ENCODE measurements around the gene LRRC8D. TPM values are rescaled to one million over a fixed set of nuclear protein-coding genes. Genes with fewer than 3 reads are reported as not detected.

The LRRC8D gene
- total RNA-seq, 1 donor from 2014 or later = 17.0 TPM

DNA sequence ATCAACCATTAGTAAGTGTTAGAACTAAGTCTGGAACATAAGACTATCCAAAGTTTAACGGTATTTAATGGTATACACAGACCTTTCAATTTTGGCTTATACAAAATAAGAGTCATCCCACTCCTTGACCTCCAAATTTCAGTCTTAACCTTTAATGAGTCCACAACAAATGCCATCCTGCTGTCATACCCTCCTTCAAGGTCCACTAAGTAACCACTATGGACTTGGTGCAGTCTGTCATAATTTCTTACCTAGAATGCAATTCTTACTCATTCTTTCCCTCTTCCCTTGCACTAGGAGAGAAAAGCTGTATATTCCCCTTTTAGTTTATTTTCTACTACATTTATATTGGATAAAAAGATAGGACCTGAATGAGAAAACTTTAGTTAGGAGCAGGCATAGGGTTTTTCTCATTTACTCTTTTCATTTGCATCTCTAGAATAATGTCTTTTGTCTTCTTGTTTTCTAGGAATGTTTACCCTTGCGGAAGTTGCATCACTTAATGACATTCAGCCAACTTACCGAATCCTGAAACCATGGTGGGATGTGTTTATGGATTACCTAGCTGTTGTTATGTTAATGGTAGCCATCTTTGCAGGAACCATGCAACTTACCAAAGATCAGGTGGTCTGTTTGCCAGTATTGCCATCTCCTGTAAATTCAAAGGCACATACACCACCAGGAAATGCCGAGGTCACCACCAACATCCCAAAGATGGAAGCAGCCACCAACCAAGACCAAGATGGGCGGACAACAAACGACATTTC is 111.9 kb downstream of the LRRC8D start:
- TF ChIP-seq, protein P1, sequence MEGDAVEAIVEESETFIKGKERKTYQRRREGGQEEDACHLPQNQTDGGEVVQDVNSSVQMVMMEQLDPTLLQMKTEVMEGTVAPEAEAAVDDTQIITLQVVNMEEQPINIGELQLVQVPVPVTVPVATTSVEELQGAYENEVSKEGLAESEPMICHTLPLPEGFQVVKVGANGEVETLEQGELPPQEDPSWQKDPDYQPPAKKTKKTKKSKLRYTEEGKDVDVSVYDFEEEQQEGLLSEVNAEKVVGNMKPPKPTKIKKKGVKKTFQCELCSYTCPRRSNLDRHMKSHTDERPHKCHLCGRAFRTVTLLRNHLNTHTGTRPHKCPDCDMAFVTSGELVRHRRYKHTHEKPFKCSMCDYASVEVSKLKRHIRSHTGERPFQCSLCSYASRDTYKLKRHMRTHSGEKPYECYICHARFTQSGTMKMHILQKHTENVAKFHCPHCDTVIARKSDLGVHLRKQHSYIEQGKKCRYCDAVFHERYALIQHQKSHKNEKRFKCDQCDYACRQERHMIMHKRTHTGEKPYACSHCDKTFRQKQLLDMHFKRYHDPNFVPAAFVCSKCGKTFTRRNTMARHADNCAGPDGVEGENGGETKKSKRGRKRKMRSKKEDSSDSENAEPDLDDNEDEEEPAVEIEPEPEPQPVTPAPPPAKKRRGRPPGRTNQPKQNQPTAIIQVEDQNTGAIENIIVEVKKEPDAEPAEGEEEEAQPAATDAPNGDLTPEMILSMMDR (IDR thresholded peaks at IDR 0.05) = no peak
- intact Hi-C loops (cut with DNase I) = no loop called here
- Histone ChIP-seq H3K36me3 (peaks cover 22% of the 10 kb centered on the region), H3K4me3 (no peak overlapping the region), H3K9me3 (no peaks in the 10 kb centered on the region), H3K27ac (no peak overlapping the region), H3K4me1 (no peaks in the 10 kb centered on the region), H3K27me3 (no peaks in the 10 kb centered on the region)
- DNase-seq (no peak), ATAC-seq (no peak)

DNA sequence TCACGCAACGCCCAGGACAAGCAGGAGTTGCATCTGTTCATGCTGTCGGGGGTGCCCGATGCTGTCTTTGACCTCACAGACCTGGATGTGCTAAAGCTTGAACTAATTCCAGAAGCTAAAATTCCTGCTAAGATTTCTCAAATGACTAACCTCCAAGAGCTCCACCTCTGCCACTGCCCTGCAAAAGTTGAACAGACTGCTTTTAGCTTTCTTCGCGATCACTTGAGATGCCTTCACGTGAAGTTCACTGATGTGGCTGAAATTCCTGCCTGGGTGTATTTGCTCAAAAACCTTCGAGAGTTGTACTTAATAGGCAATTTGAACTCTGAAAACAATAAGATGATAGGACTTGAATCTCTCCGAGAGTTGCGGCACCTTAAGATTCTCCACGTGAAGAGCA is 113.6 kb downstream of the LRRC8D start:
- H3K9me3 ChIP-seq = no peaks in the 10 kb centered on the region
- H3K27ac ChIP-seq = no peak overlapping the region
- ATAC-seq (no peak), DNase-seq (no peak)
- H3K27me3 ChIP-seq = no peaks in the 10 kb centered on the region
- intact Hi-C loops (cut with DNase I) = no loop called here
- H3K4me3 ChIP-seq = no peak overlapping the region
- H3K36me3 ChIP-seq = peaks cover 22% of the 10 kb centered on the region
- TF ChIP-seq, protein P1 (IDR thresholded peaks at IDR 0.05) = no peak
- no peaks in the 10 kb centered on the region for H3K4me1 ChIP-seq

DNA sequence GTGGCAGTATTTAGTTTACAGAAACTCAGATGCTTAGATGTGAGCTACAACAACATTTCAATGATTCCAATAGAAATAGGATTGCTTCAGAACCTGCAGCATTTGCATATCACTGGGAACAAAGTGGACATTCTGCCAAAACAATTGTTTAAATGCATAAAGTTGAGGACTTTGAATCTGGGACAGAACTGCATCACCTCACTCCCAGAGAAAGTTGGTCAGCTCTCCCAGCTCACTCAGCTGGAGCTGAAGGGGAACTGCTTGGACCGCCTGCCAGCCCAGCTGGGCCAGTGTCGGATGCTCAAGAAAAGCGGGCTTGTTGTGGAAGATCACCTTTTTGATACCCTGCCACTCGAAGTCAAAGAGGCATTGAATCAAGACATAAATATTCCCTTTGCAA is 114.4 kb downstream of the LRRC8D start:
- H3K4me3 ChIP-seq = no peak overlapping the region
- DNase-seq (no peak), ATAC-seq (no peak)
- no peak overlapping the region for H3K27ac ChIP-seq
- H3K4me1 ChIP-seq = no peaks in the 10 kb centered on the region
- H3K36me3 ChIP-seq = peaks cover 22% of the 10 kb centered on the region
- H3K27me3 ChIP-seq = no peaks in the 10 kb centered on the region
- TF ChIP-seq, protein P1 (IDR thresholded peaks at IDR 0.05) = no peak
- no peaks in the 10 kb centered on the region for H3K9me3 ChIP-seq
- intact Hi-C loops (cut with DNase I) = no loop called here

DNA sequence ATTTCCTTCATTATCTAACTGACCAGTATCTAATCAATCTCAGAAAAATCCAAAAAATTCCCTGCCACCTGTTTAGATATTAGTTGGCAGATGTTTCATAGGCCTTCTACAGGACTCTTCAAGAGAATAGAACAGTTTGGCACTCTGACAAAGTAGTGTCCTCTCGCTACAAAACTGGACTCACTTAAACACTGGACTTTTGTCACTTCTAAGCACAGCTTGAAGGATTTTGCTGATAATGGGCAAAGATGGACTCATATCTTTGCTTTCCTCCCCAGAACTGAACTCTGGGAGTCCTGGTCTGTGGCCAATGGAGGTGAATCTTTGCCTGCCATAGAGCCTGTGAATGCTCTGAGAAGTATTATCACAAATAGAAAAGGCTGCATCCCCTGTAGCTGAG is 115.9 kb downstream of the LRRC8D start:
- ATAC-seq (no peak), DNase-seq (no peak)
- TF ChIP-seq, protein P1 (IDR thresholded peaks at IDR 0.05) = no peak
- Histone ChIP-seq H3K9me3 (no peaks in the 10 kb centered on the region), H3K4me3 (no peak overlapping the region), H3K27me3 (no peaks in the 10 kb centered on the region), H3K4me1 (no peaks in the 10 kb centered on the region), H3K36me3 (peaks cover 22% of the 10 kb centered on the region), H3K27ac (no peak overlapping the region)
- intact Hi-C loops (cut with DNase I) = no loop called here

DNA sequence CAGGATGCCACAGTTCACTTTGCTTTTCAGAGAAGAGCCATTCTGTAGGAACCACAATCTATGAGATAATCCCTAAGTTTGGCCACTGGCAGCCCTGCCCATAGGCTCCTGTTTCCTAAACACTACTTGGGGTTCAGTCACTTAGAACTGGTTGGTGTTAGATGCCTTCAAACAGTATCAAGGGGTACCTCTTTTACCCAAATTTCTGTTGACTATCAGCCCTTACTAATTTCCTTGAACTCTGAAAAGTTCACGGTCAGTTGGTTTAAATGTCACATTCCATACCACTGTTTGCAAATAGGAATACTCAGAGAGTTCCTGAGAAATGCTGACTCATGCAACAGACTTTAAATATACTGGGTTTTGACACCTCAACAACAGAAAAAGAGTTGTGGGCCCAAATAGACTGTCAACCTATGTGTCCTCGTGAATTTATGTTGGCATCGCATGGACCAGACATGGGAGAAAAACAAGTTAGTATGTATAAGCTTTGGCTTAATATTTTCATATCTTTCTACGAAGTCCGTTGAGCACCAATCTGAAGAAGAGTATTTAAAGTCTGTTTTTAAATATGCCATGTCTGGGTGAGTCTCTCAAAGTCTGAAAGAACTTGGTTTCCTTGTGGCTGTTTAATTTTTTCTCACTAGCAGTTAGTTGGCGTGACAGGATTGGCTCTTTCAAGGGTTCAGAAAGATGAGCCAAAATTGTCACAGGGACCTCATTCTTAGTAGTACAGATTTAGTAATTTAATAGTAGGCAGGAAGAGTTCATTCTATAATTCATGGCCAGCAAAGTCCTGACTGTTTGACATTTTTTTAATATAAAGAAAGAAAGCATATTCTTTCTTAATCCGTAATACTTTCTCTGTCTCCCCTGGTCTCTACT is 117.6 kb downstream of the LRRC8D start:
- no peak overlapping the region for H3K27ac ChIP-seq
- no peaks in the 10 kb centered on the region for H3K9me3 ChIP-seq
- H3K27me3 ChIP-seq = no peaks in the 10 kb centered on the region
- H3K4me1 ChIP-seq = no peaks in the 10 kb centered on the region
- intact Hi-C loops (cut with DNase I) = no loop called here
- ATAC-seq = no peak
- no peak for DNase-seq
- H3K36me3 ChIP-seq = peaks cover 18% of the 10 kb centered on the region
- no peak overlapping the region for H3K4me3 ChIP-seq
- TF ChIP-seq, protein P1 (IDR thresholded peaks at IDR 0.05) = no peak

All from upper lobe of right lung (tissue), 1 donor.